Fibroblast of skin of scalp (primary cell): ENCODE measurements around the gene GDPD4.

Experiments used
- DNase-seq: peaks from one replicate; pipeline ENCODE4 v3.0.0-alpha.2; 2013

The GDPD4 gene

DNA sequence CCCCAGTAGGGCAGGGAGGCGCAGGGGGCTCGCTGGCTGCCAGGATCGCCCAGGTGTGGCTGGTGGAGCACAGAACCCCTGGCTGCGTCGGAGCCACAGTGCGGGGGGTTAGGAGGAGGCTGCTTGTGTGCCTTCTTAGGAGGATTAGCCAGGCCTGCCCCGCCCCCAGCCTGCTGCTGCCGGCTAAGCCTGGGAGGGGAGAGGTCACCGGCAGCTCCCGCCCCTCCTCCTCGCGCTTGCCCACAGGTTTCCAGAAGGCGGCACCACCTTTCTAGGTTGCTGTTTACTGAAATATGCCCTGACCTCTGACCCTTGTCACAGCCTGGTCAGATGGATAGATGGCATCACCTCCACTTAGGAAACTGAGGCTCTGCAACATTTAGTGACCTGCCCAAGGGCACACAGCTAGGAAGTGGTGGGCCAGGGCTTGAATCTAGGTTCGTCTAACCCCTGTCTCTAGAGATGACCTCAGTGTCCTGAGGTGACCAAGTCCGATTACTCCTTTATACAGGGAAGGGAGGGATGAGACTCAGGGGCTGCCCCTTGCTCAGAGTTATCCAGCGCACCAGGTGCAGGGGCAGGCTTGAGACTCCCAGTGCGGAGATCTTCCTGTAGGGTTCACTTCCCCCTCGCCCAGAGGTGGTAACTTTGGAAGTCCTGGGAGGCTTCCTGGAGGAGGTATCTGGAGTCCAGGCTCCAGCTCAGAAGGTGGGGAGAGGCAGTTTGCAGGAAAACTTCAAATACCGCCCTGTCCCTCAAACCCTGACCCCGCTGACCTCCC is 129.4 kb downstream of the GDPD4 start:
- no peak for DNase-seq

DNA sequence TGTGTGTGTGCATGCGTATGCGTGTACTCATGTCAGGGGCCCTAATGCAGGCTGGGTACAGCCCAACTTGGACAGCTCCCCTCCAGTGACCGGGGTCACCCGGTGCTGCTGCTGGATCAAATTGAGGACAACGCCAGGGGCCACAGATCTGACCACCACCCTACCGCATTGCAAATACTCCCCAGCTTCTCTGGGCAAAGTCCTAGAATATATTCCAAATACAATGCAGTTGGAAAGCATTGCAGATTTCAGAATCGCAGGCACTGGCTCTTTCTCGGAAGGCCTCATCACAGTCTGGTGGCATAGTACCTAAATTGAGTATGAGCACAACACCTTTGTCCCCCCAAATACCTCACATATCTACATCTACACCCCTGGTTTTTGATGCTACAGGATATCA is 130.2 kb downstream of the GDPD4 start:
- DNase-seq: no peak

DNA sequence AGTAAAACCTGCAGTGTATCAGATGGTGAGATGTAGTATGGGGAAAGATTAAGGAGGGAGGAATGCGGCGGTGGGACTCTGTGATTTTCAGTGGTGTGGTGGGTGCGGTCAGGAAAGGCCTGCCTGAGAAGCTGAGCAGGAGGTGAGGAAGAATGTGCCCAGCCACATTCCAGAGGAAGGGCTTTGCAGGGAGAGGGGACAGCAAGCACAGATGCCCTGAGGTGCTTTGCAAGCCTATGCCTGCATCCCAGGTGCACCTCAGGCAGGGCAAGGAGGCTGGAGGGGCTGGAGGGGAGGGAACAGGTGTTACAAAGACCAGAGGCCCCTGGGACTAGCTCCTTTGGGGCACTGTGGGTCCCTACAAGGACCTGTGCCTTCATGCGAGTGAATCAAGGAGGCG is 131.4 kb downstream of the GDPD4 start:
- DNase-seq: no peak

DNA sequence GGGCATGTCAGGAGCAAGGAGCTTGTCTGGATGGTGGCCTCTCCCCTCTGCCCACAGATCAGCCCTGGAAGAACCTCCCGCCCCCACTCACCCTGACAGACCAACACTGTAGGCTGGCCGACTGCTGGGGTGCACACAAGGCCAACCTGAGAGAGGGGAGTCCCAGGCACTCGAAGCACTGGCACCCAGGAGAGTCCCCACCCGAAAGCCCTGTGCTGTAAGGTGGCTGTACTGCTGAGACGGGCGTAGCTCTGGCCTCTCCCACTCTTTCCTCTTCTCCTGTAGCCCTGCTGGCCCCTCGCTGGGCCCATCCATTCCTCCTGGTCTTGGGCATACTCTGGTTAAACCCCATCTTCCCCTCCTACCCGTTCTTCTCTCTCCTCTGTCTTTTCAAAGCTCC is 133.7 kb downstream of the GDPD4 start:
- no peak for DNase-seq

DNA sequence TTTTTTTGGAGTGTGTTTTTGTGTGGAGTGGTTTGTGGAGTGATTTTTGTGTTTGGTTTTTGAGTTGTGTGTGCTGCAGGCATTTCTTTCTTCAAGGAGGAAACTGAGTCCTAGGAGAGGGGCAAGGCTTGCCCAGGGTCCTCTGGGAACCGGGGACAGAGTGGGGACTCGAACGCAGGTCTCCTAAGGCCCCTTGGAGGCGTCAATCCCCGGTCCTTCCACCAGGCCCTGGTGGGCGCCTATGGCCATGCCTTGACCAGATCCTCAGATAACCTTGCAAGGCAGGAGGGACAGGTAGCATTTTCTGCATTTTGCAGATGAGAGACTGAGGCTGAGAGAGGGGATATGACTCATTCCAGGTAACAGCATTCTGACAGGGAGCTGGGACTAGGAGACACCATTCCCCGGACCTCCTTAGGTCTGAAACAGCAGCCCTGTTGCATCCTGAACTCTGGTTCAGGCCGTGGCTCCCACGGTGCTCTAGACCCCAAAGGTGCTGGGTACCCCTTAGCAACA is 134.3 kb downstream of the GDPD4 start:
- no peak for DNase-seq
